GM10266 (cell line): ENCODE measurements around the gene KLHDC1.
"Not testable (repeated sequence)": the region's sequence is repeated elsewhere in the genome, so short reads cannot be mapped to it uniquely, and the experiment has no call there.

Experiments
- DNase-seq: peaks from one replicate; pipeline ENCODE4 v3.0.0; 2012; ENCODE audit errors: extremely low spot score
- TF ChIP-seq, protein P1 (sequence below): IDR thresholded peaks from 2 replicates; pipeline ENCODE4 v1.5.1; 2012; ENCODE audit warnings: mild to moderate bottlenecking, low read depth; ENCODE audit not compliant: control insufficient read depth, insufficient read depth; ENCODE audit errors: missing control alignments

Gene KLHDC1

DNA sequence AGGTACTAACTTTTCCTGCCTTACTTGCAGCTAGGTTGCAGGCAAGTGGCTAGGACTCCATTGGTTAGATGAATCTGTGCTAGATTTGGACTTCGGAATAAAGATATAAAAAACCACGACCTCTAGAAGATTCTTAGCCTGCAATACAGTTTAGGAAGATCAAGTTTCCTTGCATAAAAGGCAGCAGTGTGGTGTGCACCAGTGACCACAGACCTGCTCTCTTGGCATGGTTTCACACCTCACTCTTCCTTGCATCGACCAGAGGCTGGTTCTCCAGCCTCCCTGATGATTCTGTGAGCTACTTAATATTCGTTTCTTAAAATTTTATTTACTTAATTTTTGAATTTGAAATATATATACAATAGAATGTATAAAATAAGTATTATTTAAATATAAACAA, 9.8 kb downstream of the KLHDC1 start:
- no peak for DNase-seq
- TF ChIP-seq, protein P1, sequence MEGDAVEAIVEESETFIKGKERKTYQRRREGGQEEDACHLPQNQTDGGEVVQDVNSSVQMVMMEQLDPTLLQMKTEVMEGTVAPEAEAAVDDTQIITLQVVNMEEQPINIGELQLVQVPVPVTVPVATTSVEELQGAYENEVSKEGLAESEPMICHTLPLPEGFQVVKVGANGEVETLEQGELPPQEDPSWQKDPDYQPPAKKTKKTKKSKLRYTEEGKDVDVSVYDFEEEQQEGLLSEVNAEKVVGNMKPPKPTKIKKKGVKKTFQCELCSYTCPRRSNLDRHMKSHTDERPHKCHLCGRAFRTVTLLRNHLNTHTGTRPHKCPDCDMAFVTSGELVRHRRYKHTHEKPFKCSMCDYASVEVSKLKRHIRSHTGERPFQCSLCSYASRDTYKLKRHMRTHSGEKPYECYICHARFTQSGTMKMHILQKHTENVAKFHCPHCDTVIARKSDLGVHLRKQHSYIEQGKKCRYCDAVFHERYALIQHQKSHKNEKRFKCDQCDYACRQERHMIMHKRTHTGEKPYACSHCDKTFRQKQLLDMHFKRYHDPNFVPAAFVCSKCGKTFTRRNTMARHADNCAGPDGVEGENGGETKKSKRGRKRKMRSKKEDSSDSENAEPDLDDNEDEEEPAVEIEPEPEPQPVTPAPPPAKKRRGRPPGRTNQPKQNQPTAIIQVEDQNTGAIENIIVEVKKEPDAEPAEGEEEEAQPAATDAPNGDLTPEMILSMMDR, result no peak

- no peak for DNase-seq
- TF ChIP-seq, protein P1, result no peak
Observed at GRCh38 chr14:49703965-49704364, 11.0 kb downstream of the KLHDC1 start.

- not testable (repeated sequence) for DNase-seq
Observed at GRCh38 chr14:49704471-49704870, 11.6 kb downstream of the KLHDC1 start.

DNA sequence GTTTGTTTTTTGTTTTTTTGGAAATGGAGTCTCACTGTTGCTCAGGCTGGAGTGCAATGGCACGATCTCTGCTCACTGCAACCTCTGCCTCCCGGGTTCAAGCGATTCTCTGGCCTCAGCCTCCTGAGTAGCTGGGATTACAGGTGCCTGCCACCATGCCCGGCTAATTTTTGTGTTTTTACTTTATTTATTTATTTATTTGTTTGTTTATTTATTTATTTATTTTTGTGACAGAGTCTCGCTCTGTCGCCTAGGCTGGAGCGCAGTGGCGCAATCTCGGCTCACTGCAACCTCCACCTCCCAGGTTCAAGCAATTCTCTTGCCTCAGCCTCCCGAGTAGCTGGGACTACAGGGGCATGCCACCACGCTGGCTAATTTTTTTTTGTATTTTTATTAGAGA, 18.1 kb downstream of the KLHDC1 start:
- DNase-seq, result not testable (repeated sequence)

- DNase-seq, result no peak
- TF ChIP-seq, protein P1, result no peak
Observed at GRCh38 chr14:49720744-49721143, 27.8 kb downstream of the KLHDC1 start.

- not testable (repeated sequence) for DNase-seq
Observed at GRCh38 chr14:49721733-49722435, 29.0 kb downstream of the KLHDC1 start.

- TF ChIP-seq, protein P1, result no peak
- no peak for DNase-seq
Observed at GRCh38 chr14:49727171-49727570, 34.3 kb downstream of the KLHDC1 start.

DNA sequence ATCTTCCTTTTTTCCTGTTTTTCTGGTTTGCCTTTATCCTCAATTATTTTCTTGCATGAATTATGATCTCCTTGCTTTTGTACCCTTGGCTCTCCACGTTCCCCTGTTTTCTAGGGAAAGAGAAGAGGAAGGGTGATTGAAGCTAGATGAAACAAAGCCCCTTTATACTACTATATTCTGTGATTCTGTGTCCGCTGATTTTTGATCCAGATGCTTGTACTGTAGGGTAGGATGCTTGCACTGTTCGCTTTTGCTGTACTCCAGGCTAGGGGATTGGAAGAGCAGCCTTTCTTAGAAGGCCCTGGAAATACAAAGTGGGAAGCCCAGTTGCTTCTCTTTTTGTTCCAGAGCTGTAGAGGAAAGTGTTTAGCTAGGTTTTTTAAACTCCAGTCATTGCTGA, 40.0 kb downstream of the KLHDC1 start:
- DNase-seq, result no peak
- TF ChIP-seq, protein P1, result no peak

- DNase-seq, result no peak
- TF ChIP-seq, protein P1, result no peak
Observed at GRCh38 chr14:49733836-49734235, 40.9 kb downstream of the KLHDC1 start.

GRCh38 chr14:49735669-49736068, 42.7 kb downstream of the KLHDC1 start:
- not testable (repeated sequence) for DNase-seq
